ENCODE data around the gene TRIM28.

Gene TRIM28

DNA sequence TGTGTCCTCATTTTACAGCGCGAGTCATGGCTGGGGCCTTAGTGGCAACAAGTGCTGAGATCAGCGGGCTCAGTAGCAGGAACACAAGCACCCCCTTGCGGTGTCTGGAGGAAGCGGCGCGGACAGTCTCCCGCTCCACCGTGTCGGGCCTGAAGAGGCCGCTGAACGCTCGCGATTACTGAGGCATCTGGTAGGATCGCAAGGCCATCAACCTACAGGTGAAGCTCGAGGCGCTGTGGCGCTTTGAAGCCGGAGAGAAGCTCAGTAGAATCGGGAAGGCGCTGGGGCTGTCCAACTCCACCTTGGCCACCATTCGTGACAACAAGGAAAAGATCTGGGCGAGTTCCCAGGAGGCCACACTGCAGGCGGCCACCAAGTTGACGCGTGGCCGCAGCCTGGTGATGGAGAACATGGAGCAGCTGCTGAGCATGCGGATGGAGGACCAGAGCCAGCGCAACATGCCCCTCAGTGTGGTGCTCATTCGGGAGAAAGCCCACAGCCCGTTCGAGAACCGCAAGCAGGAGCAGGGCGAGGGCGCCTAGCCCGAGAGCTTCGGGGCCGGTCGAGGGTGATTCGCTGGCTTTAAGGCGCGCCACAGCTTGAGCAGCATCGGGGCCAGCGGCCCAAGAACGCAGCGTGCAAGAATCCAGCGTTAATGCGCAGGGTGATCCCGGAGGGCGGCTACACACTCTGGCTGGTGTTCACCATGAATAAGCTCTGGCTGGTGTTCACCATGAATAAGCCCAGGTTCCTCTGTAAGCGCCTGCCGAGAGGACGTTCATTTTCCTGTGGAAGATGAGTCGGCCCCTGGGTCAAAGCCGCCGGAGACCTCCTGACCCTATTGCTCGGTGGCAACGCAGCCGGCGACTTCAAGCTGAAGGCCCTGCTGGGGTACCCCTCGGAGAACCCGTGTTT, 37.6 kb downstream of the TRIM28 start:
- no peak for DNase-seq

DNA sequence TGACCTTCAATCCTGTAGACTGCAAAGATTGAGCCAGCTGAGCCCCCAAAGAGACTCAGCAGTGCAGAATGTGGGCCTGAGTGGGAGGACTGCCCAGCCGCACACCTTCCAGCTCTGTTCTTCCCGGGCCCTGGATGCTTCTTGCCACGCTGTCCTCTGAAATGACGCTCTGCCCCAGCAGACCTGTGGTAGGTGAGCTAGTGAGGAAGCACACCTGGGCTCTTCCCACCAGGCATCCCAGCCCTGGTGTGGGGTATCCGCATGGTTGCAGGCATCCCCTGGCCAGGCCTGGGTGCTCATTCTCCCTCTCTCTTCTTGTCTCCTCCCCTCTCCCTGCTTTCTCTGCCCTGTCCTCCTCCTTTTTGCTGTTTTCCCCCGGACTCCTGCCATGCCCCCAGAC, 39.1 kb downstream of the TRIM28 start:
- no peak for DNase-seq

DNA sequence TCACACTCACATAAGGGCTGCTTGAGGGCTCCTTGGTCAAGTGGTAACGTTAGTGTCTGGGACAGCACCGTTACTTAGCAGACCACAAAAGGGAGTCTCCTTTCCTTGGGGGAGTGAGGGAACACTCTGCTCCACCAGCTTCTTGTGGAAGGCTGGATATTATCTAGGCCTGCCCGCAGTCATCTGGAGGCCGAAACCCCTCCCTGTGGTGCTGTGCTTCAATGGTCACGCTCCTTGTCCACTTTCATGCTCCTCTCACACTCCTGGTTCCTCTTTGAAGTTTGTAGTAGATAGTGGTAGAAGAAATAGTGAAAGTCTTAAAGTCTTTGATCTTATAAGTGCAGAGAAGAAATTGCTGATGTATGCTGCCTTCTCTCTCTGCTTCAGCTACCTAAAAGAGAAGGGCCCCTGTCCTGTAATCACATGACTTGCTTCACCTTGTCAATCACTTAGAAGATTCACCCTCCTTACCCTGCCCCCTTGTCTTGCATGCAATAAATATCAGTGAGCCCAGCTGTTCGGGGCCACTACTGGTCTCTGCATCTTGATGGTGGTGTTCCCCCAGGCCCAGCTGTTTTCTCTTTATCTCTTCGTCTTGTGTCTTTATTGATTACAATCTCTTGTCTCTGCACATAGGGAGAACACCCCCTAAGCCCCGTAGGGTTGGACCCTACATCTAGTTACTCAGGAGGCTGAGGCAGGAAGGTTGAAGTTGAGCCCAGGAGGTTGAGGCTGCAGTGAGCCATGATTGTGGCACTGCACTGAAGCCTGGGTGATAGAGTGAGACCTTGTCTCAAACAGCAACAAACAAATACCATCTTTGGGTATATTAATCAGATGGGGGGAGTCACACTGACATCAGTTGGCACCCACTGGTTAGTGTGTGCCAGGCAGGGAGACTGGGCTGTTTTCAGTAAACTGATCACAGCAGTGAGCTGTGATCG, 40.9 kb downstream of the TRIM28 start:
- no peak for DNase-seq

DNA sequence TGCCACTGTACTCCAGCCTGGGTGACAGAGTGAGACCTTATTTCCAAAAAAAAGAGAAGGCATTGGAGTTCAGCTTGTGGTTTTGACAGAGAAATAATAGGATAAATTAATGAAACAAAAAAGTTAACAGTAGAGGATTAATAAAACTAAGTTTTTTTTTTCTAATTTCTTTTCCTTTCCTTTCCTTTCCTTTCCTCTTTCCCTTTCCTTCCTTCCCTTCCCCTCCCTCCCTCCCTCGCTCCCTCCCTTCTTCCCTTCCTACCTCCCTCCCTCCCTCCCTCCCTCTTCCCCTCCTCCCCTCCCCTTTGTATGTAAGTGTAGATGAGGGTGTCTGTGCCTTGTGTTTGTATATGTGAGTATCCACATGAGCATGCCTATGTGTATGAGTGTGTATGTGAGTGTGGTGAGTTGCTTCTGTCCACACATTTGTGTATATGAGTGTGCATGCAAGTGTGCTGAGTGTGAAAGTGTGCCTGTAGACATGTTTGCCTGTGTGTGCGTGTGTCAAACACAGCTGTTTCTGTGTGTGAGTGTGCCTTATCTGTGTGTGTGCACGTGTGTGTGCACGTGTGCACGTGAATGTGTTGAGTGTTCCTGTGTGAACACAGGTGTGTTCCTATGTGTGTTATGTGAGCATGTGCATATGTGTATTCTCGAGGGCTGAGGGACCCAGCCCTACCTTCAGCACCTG, 41.7 kb downstream of the TRIM28 start:
- DNase-seq = no peak

DNA sequence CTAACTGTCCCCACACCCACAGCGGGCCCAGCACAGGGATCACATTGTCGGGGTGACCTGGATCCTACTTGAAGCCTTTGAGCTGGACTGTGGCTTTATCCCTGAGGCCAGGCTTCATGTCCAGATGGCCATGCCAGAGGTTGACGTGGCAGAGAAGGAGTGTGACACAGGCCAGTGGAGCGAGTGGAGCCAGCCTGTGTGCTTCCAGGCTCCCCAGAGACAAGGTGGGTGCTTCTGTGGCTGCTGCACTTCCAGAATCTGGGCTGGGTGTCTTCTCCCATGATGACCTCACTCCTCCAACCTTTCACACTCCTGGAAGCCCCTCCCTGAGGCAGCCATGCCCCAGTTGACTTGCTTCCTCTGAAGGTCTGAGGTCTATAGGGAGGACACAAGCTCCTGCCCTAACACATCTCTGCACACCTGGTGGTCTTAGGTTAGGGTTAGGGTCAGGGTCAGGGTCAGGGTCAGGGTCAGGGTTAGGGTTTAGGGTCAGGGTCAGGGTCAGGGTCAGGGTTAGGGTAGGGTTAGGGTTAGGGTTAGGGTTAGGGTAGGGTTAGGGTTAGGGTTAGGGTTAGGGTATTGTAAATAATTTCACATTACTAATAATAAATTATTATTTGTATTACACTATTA, 42.4 kb downstream of the TRIM28 start:
- DNase-seq = no peak
